DMS153 (cell line): ENCODE results near the gene SH3BP4.
A peak's percentile ranks its signal among the peaks of the same experiment; 100 is the strongest.

Experiments
- DNase-seq: peaks from one replicate; lab custom pipeline; 2025; lab: John Stamatoyannopoulos, UW

SH3BP4 gene

GRCh38 chr2:235059161-235059560 is 107.3 kb downstream of the SH3BP4 start:
- no peak for DNase-seq

DNA sequence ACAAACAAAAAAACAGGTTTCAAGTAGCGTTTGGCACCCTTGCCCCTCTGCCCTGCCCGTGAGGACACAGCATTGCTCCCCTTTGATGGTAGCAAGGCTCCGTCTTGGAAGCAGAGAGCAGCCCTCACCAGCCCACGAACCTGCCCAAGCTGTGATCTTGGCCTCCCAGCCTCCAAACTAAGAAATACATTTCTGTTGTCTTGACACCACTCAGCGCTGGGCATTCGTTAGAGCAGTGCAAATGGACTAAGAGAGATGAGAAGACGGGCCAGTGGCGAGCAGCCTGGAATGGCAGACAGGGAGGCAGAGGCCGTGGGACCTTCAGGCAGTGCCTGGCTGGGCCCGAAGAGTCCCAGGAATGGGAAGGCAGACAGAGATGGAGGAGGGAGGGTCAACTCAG is 109.8 kb downstream of the SH3BP4 start:
- no peak for DNase-seq

- no peak for DNase-seq
Observed at GRCh38 chr2:235063471-235063961, 111.7 kb downstream of the SH3BP4 start.

DNA sequence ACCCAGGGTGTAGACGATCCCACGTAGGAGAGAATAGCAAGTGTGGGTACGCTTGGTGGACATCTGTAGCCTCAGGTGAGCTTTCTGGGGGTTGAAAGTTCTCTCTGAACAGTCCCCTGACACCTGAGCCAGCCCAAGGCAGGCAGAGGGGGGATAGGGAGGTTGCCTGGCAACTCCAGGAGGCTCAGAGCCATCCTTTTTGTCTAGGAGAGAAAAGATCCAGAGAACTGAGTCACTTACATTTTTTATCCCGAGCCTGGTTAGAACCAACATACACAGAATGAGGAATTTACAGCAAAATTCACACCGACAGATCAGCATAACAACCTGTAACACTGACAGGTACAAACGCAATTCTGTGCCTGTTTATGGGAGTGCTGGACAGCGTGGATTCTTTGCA is 113.2 kb downstream of the SH3BP4 start:
- no peak for DNase-seq

- no peak for DNase-seq
Observed at GRCh38 chr2:235066490-235066889, 114.7 kb downstream of the SH3BP4 start.

DNA sequence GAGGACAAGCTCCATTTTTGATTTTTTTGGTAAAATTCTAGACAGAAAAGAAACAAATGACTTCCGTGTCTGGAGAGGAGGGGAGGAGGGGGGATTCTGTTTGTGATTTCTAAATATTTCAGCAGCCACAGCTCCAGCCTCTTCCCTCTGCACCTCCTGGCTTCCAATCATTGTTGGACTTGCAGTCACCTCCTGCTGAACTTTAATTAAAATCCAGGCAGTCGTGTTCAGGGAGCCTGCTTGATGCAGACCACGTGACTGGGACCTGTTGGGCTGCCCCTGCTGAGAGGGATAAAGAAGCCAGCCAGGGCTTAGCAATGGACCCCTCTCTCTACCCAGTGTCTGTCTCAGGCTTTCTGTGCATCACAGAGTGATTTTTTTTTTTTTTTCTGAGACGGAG is 115.1 kb downstream of the SH3BP4 start:
- DNase-seq: no peak

GRCh38 chr2:235068701-235069100 is 116.9 kb downstream of the SH3BP4 start:
- no peak for DNase-seq

GRCh38 chr2:235070063-235070706 is 118.4 kb downstream of the SH3BP4 start:
- DNase-seq: no peak

DNA sequence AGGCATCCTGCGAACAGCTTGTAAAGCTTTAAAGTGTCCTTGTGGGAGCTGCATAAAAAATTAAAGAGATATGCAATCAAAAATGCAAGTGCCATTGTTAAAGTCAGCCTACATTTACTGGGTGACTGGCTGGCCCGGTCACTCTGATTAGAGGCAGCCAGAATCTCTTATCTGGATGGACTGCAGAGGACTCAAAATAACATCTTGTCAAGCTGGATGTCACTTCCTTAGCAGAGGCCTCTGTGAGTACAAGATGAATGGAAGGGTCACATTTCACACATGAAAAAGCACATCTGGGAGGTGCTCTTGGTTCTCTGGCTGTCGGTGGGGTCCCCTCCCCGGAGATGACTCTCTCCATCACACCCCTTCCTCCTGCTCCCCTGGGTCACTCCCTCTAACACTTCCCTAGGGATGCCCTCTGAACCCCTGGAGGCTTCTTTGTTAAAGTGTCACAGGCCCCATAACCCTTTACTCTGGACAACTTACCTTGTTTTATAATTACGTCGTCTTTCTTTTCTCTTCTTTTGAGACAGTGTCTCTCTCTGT is 122.1 kb downstream of the SH3BP4 start:
- no peak for DNase-seq

DNA sequence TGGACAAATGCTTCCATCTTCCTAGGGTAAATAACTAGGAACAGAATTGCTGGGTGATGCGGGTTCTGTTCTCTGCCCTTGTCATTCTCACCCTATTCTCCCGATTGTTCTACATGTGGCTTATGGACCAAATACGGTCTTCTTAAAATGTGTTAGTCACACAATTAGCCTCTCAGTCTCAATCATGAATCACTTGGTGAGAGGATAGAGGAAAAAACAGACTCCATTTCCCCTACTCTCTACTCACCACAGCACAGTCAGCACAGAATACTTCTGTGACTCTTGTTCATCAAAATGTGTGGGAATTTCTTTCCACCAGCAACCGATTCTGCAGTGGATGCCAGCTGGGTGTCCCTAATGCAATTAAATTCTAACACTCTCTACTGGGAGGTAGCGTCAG is 125.2 kb downstream of the SH3BP4 start:
- DNase-seq: no peak

GRCh38 chr2:235078182-235078581 is 126.4 kb downstream of the SH3BP4 start:
- DNase-seq: no peak

GRCh38 chr2:235078914-235079472 is 127.2 kb downstream of the SH3BP4 start:
- no peak for DNase-seq

DNA sequence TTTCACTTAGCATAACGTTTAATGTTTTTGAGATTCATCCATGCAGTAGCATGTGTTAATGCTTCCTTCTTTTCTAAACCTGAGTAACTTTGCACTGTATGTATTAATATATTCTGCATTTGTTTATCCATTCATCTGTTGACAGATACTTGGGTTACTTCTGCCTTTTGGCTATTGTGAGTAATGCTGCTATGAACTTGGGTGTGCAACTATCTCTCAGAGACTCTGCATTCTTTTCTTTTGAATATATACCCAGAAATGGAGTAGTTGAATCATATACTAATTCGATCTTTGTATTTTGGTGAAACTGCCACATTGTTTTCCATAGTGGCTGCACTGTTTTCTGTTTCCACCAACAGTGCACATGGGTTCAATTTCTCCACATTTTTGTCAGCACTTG is 128.3 kb downstream of the SH3BP4 start:
- no peak for DNase-seq

DNA sequence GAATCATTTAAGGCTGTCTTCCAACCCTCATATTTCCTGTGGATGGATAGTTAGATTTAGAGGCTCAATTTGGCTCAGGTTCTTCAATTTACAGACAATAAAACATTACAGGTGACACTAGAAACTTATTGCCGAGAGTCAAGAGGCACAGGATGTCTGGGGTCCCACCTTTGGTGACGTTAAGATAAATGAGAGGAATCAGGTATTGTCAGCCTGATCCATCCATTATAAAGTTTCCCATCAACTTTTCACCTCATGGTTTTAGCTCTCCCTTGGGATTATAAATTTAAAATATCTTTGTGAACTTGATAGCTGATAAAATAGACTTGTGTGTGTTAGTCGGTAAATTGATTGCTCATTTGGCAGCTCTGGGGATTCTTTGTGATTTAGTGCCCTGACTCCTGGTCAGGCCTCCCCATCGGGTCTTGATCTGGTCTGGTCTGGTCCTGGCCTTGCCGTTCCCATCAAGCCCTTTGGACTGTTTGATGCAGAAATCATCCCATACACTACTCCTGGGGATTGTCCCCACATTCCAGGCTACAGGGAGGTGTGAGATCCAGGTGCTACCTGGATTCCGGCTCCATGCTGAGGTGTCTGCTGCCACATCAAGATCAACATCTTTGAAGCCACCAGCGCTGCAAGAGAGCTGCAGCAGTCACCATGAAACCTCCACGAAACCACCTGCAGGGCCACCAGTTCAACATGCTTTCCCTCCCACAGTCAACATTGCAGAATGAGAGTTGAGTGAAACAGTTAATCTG is 130.9 kb downstream of the SH3BP4 start:
- no peak for DNase-seq

GRCh38 chr2:235083822-235084221 is 132.0 kb downstream of the SH3BP4 start:
- no peak for DNase-seq

DNA sequence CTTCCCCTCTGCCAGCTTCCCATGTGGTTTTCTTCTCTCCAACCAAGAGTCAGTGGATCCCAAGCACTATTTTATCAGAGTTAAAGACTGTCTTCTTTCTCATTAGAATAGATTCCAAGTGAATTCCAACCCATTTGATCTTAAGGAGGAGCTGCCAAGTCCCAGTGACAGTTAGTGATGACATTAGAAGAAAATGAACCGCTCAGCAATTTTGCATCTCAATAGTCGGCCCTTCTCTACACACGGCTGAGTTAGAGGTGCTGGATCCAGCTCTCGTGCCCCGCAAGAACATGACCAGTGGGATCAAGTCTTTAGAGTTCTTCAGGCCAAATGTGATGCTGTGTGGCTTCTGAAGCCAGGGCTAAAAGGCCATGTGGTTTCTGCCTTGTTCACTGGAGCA is 132.6 kb downstream of the SH3BP4 start:
- no peak for DNase-seq

GRCh38 chr2:235085476-235085875 is 133.7 kb downstream of the SH3BP4 start:
- no peak for DNase-seq

DNA sequence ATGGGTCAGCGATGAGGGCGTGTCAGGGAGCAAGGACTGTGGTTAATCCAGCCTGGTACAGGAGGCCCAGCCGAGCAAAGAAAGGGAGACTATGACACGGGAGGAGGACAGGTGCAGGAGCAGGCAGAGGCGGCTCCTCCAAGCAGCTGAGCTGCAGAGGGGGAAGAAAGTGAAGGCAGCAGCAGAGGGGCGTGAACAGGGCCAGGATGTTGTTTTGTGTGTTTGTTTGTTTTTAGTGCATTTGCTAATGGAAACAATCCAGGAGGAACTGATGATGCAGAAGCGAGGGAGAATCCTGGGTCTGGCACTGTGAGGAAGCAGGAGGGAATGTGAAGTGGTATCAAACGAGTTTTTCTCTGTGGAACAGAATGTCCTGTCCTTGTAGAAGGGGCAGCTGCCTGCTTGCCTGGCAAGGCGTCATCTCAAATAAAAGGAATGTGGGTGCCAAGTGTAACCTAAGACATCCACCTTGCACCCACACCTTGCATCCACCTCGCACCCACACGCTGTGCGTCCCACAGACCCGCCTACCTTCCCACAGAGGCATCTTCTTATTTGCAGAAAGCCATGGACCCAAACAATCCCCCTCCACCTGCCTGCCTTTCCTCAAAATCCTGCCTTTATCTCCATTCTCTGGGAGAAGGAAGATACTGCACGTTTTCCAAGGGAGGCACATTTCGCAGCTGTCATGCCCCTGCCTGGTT is 134.8 kb downstream of the SH3BP4 start:
- DNase-seq: no peak

DNA sequence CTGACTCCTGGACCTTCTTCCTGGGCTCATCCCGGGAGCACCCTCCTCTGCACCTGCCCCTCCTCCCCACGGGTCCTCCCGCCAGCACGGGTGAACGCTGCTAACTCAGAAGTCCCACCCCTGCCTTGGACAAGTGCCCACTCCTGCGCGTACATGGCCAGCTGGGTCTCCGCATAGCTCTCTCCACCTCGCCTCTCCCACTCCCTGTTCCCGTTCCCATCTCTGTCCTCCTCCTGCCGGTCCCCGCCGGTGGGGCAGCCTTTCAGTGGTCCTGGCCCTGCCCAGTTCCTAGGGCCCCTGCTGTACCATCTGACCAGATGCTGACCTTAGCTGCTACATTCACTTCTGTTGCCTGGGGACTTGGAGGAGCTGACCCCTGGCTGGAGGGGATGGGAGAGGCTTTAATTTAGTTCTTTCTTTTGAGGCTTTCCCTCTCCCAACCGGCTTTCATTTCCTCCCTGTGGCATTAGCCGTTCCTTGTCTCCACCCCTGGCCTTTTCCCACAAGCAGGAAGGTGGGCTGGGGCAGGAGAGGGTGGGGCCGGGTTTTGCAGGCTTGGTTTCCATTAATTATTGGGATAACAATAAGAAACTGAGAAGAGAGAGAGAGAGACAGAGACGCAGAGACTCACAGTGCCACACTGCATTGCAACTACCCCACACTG is 136.1 kb downstream of the SH3BP4 start:
- DNase-seq: peak; percentile 32

DNA sequence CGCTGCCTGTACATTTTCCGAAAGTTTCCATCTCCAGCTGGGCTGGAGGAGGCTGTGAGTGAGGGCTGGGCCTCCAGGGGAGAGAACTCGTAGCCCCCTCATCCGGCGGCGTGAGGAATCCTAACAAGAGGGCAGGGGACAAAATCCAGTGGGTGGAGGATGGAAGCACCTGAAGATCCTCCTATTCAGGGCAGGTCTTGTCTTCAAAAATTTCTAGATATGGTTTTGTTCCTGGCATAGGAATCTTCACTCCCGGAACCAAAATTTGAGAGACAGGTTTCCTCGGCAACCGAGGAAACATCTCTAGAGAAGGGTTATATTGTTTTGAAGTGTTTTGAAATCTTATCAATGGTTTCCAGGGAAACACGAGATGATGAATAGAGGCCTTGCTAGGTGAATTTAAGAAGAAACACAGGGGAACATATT is 136.7 kb downstream of the SH3BP4 start:
- peak; percentile 29 for DNase-seq

DNA sequence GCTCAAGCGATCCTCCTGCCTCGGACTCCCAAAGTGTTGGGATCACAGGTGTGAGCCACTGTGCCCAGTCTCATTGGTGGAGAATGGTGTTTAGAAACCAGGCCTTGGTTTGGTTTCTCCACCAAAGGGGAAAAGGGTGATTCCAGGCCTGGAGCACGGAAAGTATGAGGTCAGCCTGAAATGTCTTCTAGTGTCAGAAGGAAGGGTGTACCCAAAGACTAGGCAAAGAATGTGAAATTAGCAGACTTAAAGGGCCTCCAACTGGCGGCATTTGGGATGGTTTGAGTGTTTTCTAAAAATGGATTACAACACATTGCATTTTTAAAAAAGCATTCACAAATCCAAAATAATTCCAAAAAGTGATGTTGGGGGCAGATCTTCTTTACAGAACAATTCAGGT is 139.6 kb downstream of the SH3BP4 start:
- DNase-seq: no peak

GRCh38 chr2:235091983-235092382 is 140.2 kb downstream of the SH3BP4 start:
- DNase-seq: no peak
